H1 (cell line): ENCODE results near the gene ZNF443. TPM values are rescaled to one million over a fixed set of nuclear protein-coding genes. Genes with fewer than 3 reads are reported as not detected.

ENCODE experiments used
- ATF2 ChIP-seq: IDR thresholded peaks from 2 replicates; pipeline ENCODE4 v1.6.1; 2012; ENCODE audit warnings: low read length, inconsistent platforms
- BACH1 ChIP-seq: IDR thresholded peaks from 2 replicates; pipeline ENCODE4 v1.6.1; 2012; ENCODE audit warnings: low read length, improper control_type of control experiment
- CBX5 ChIP-seq: fragments of 300-800, 300-1000 bp; sonication (generic); IDR thresholded peaks from 2 replicates; pipeline ENCODE4 v1.7.1; 2016; ENCODE audit warnings: antibody characterized with exemption, low read length, low read depth
- CBX8 ChIP-seq: fragments of 300-800, 300-1000 bp; sonication (generic); IDR thresholded peaks from 2 replicates; pipeline ENCODE4 v1.7.1; 2016; ENCODE audit warnings: low read depth, low read length, borderline replicate concordance
- CHD2 ChIP-seq: IDR thresholded peaks from 2 replicates; pipeline ENCODE4 v1.6.1; 2012; ENCODE audit warnings: low read length, improper control_type of control experiment
- CREB1 ChIP-seq: IDR thresholded peaks from 2 replicates; pipeline ENCODE4 v1.6.1; 2012; ENCODE audit warnings: inconsistent platforms
- CTBP2 ChIP-seq: IDR thresholded peaks from 2 replicates; pipeline ENCODE4 v1.7.0; 2011; ENCODE audit warnings: borderline replicate concordance, mild to moderate bottlenecking, moderate library complexity, mixed read lengths, low read length; ENCODE audit not compliant: insufficient read depth, insufficient read length
- CTCF ChIP-seq, 3 experiments: IDR thresholded peaks; 1 replicate in 2 of 3; 2 replicates in 1 of 3; pipeline versions ENCODE4 v1.5.1 to v1.6.1; 2011; ENCODE audit warnings: low read length in 3 of 3, mild to moderate bottlenecking in 3 of 3, inconsistent platforms in 2 of 3, low read depth in 1 of 3, moderate library complexity in 1 of 3; ENCODE audit not compliant: insufficient read depth in 1 of 3; ENCODE audit errors: control extremely low read depth in 1 of 3
- GABPA ChIP-seq: IDR thresholded peaks from 2 replicates; pipeline ENCODE4 v1.6.1; 2011; ENCODE audit warnings: mild to moderate bottlenecking, low read length, moderate library complexity, borderline replicate concordance; ENCODE audit not compliant: insufficient read depth
- HDAC2 ChIP-seq, 2 experiments: fragments of 300-600 bp in 1 of 2; sonication (generic) in 1 of 2; IDR thresholded peaks; 2 replicates each; pipeline ENCODE4 v1.6.1; 2011 to 2012; ENCODE audit warnings: low read depth in 2 of 2, low read length in 2 of 2, mild to moderate bottlenecking in 2 of 2, moderate library complexity in 2 of 2, borderline replicate concordance in 1 of 2, inconsistent platforms in 1 of 2
- KDM1A ChIP-seq: fragments of 200-600, 300-600 bp; sonication (generic); IDR thresholded peaks from 2 replicates; pipeline ENCODE4 v1.7.1; 2016; ENCODE audit warnings: mild to moderate bottlenecking, low read length, borderline replicate concordance
- MAFK ChIP-seq: IDR thresholded peaks from 2 replicates; pipeline ENCODE4 v1.6.1; 2012; ENCODE audit warnings: low read depth, mild to moderate bottlenecking, improper control_type of control experiment, low read length
- MAX ChIP-seq: IDR thresholded peaks from 2 replicates; pipeline ENCODE4 v1.6.1; 2012; ENCODE audit warnings: inconsistent platforms
- POLR2A ChIP-seq, 2 experiments: IDR thresholded peaks; 1 replicate in 1 of 2; 2 replicates in 1 of 2; pipeline ENCODE4 v1.6.1; 2011; ENCODE audit warnings: low read depth in 2 of 2, low read length in 2 of 2, mild to moderate bottlenecking in 2 of 2; ENCODE audit errors: control extremely low read depth in 1 of 2
- RFX5 ChIP-seq: IDR thresholded peaks from 2 replicates; pipeline ENCODE4 v1.6.1; 2011; ENCODE audit warnings: low read depth, low read length, improper control_type of control experiment, borderline replicate concordance
- SAP30 ChIP-seq: fragments of 300-600 bp; sonication (generic); IDR thresholded peaks from 2 replicates; pipeline ENCODE4 v1.7.1; 2012; ENCODE audit warnings: low read length, moderate library complexity, mild to moderate bottlenecking, inconsistent platforms; ENCODE audit not compliant: insufficient read depth, insufficient replicate concordance
- SIX5 ChIP-seq: IDR thresholded peaks from 2 replicates; pipeline ENCODE4 v1.6.1; 2011; ENCODE audit warnings: mild to moderate bottlenecking, low read depth, low read length
- SRF ChIP-seq: IDR thresholded peaks from 2 replicates; pipeline ENCODE4 v1.6.1; 2011; ENCODE audit warnings: mild to moderate bottlenecking, low read depth, low read length, moderate library complexity
- TAF1 ChIP-seq: IDR thresholded peaks from 2 replicates; pipeline ENCODE4 v1.6.1; 2011; ENCODE audit warnings: mild to moderate bottlenecking, low read depth, low read length
- TEAD4 ChIP-seq: IDR thresholded peaks from 2 replicates; pipeline ENCODE4 v1.6.1; 2012; ENCODE audit warnings: low read depth, low read length, inconsistent platforms, mixed read lengths
- polyA plus RNA-seq, 7 experiments: library from polyadenylated mRNA; depleted of rRNA in 3 of 7; stranded (reverse) in 5 of 7; unstranded in 2 of 7; fragments of >200 nt in 5 of 7; fragments of 200-250 nt in 2 of 7; gene quantifications; 1 replicate in 5 of 7; 2 replicates in 1 of 7; 4 replicates in 1 of 7; pipeline versions ENCODE4 v1.2.1 to v1.2.3, GENCODE V29; 2011 to 2013; ENCODE audit warnings: missing spikeins in 2 of 7, mixed read lengths in 2 of 7
- total RNA-seq: library from RNA; stranded (reverse); fragmentation: NEBNext Ultra II Directional; extraction: Animal tissue kit (Norgen Biotek cat#: 25700); gene quantifications from 2 replicates; pipeline ENCODE4 v1.2.1, GENCODE V29; 2021

The ZNF443 gene
- total and polyA plus RNA-seq, 2 of the 8 experiments (the other 6 are each of a cell fraction or from before 2014, with no cell fraction given): 1.4 to 7.8 TPM

GRCh38 chr19:12484371-12485051, 43.7 kb upstream of the ZNF443 start, which contains the start of gene ZNF709 (continued):
- no peak for TF ChIP-seq SRF
- no peak for TF ChIP-seq ATF2
- no peak for TF ChIP-seq RFX5
- no peak for TF ChIP-seq CTBP2
- TF ChIP-seq SIX5: no peak
- TF ChIP-seq TEAD4: 0 out of 2 replicates have a peak, but pooled peaks have one; percentile 11
- no peak for TF ChIP-seq MAX
- no peak for TF ChIP-seq KDM1A
- TF ChIP-seq BACH1: no peak
- TF ChIP-seq CHD2: 0 out of 2 replicates have a peak, but pooled peaks have one; percentile 37
- 0 out of 4 replicates have a peak, but pooled peaks of 1 of the 2 experiments have one; percentile 46 for TF ChIP-seq HDAC2 (IDR thresholded peaks at IDR 0.05; ENCODE audit: borderline replicate concordance in 1 of 2, low read depth in 2 of 2, low read length in 2 of 2)
- TF ChIP-seq MAFK: no peak
- no peak for TF ChIP-seq CBX8
- no peak for TF ChIP-seq CTCF (IDR thresholded peaks at IDR 0.05; ENCODE audit: control extremely low read depth in 1 of 3, insufficient read depth in 1 of 3, low read depth in 1 of 3, low read length in 3 of 3)
- peak; percentile 92 for TF ChIP-seq TAF1
- no peak for TF ChIP-seq SAP30
- no peak for TF ChIP-seq GABPA
- TF ChIP-seq CBX5: no peak
- TF ChIP-seq CREB1: peak; percentile 65; the same call in 1 of the 2 replicates
- TF ChIP-seq POLR2A (IDR thresholded peaks at IDR 0.05; ENCODE audit: control extremely low read depth in 1 of 2, low read depth in 2 of 2, low read length in 2 of 2): peak; percentile 97 to 99
